Sciatic nerve (tissue), 2 donors: ENCODE measurements around the gene GOLGA6L10. TPM values are rescaled to one million over a fixed set of nuclear protein-coding genes. Genes with fewer than 3 reads are reported as not detected.
"Not testable (repeated sequence)": the region's sequence is repeated elsewhere in the genome, so short reads cannot be mapped to it uniquely, and the experiment has no call there.

Experiments used
- ATAC-seq: fragments of 200-7000 bp; cut with Tn5 transposase; one replicate; pipeline ENCODE4 v1.9.1; 2020; ENCODE audit warnings: mild to moderate bottlenecking, moderate library complexity
- DNase-seq: peaks from one replicate; pipeline ENCODE4 v3.0.0-alpha.2; 2020; ENCODE audit warnings: low spot score
- intact Hi-C: fragments of 100-400 bp; cut with DNase I; formaldehyde crosslinking; loops from one replicate; pipeline ENCODE4 v1.14.2; 2022
- total RNA-seq: library from RNA; stranded (reverse); fragmentation: NEBNext Ultra II Directional; extraction: Animal tissue kit (Norgen Biotek cat#: 25700); gene quantifications from one replicate; pipeline ENCODE4 v1.2.1, GENCODE V29; 2021
- donor health status: DM: no; HTN: no; CAD: no.
- donor health status: DM: no; HTN: no; CAD: no.

The GOLGA6L10 gene
- total RNA-seq, 1 donor from 2014 or later: 1.9 TPM

DNA sequence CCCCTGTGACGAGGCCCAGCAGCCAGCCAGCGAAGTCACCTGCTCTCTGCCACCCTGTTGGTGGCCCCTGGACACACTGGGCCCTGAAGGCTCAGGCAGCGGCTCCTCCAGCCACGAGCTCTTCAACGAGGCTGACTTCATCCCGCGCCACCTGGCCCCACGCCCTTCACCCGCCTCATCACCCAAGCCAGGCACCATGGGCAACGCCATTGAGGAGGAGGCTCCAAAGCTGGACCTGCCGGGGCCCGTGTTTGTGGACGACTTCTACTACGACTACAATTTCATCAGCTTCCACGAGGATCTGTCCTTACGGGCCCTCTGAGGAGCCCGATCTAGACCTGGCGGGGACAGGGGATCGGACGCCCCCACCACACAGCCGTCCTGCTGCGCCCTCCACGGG lies 22.4 kb downstream of the GOLGA6L10 start:
- DNase-seq, ATAC-seq, intact Hi-C loops: not testable (repeated sequence)

DNA sequence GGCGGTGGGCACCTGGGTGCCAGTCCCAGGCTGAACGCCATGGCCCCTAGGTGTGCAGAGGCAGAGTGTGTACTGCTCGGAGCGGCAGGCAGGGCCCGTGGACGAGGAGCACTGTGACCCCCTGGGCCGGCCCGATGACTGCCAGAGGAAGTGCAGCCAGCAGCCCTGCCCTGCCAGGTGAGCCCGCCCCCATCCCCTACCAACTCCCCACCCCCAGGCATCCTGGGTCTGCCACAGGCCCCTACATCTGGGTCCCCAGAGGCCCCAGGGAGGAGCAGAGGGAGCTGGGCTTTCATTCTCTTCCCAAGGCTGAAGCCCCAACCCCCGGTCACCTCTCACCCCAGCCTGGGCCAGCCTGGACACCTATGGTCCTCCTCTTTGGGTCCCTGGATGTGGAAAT lies 23.6 kb downstream of the GOLGA6L10 start:
- ATAC-seq, intact Hi-C loops, DNase-seq: not testable (repeated sequence)

- intact Hi-C loops, ATAC-seq, DNase-seq: not testable (repeated sequence)
Observed at GRCh38 chr15:82324831-82325230, 24.4 kb downstream of the GOLGA6L10 start.

GRCh38 chr15:82322488-82322887 lies 26.8 kb downstream of the GOLGA6L10 start:
- DNase-seq, ATAC-seq, intact Hi-C loops: not testable (repeated sequence)

DNA sequence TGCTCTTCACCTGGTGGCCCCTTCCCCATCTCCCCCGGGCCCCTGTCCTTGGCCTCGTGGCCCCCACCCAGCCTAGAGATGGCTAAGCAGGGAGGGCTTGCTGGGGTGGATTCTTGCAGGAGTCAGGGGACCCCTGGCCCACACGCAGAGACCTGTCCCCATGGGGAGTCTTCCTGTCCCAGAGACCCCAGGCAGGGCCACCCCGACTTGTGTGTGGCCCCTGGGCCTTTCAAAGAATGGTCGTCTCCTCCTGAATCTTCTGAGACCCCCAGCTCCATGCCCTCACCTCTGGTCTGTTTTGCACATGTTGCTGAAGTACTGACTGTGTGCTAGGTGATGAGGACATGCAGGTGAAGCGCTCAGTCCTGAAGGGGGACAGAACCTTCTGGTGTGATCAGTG lies 28.4 kb downstream of the GOLGA6L10 start:
- ATAC-seq, DNase-seq, intact Hi-C loops: not testable (repeated sequence)

DNA sequence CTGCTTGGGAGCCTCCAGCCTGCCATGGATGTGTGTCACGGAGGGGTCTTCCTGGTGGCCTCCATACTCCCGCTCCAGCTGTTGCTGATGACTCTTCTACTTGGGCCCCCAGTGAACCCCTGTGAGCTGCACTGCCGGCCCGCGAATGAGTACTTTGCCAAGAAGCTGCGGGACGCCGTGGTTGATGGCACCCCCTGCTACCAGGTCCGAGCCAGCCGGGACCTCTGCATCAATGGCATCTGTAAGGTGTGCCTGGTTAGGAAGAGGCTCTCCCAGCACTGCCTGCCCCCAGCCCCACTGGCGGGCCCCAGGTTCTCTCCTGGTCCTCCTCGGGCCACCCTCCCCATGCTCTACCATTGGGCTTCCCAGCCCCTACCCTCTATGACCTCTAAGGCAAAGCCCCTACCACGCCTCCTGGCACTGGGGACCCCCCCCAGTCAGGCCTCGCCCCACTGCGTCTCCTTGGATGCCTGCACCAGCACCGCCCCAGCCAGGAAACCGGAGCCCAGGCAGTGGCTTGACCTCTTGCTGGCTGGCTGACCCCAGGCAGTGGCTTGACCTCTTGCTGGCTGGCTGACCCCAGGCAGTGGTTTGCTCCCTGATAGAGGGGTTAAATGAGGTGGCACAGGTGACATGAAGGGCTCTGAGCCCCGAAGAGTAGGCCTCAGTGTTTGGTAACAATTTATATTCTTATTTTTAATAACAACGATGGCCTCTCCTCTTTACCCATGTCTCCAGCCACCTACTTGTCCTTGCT lies 29.6 kb downstream of the GOLGA6L10 start:
- DNase-seq, intact Hi-C loops, ATAC-seq: not testable (repeated sequence)

DNA sequence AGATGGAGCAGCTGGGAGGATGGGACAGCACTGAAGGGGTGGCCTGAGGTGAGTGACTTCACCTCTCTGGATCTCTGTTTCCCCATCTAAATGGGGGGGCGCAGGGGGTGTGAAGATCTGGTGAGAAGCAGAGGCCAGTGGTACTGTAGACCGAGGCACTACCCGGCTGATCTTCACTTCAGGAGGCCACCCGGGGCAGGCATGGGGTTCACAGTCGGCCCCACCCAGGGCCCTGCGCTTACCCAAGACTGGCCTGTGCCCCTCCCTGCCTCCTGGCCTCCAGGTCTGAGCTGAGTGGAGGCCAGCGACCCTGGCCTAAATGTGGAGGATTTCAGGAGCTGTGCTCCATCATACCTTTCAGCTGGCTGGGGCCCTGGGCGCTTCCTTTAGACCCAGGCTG lies 31.0 kb downstream of the GOLGA6L10 start:
- intact Hi-C loops, ATAC-seq, DNase-seq: not testable (repeated sequence)

DNA sequence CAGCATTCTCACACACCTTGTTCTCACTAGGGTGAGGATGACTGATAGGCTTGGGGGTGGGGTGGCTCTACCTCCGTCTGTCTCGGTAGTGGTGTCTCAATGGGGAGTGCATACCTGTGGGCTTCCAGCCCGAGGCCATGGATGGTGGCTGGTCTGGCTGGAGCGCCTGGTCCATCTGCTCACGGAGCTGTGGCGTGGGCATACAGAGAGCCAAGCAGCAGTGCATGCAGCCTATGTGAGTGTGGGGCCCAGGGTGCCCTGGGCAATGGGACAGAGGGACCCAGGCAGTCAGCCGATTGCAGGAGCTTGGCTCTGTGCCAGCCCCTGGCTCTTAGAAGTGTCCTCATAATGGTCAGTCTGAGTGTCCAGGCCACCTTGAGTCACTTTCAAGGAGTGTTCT lies 31.8 kb downstream of the GOLGA6L10 start:
- ATAC-seq, DNase-seq, intact Hi-C loops: not testable (repeated sequence)

GRCh38 chr15:82317091-82317489 lies 32.2 kb downstream of the GOLGA6L10 start:
- DNase-seq (no peak), ATAC-seq (no peak)
- intact Hi-C loops: no loop called here

DNA sequence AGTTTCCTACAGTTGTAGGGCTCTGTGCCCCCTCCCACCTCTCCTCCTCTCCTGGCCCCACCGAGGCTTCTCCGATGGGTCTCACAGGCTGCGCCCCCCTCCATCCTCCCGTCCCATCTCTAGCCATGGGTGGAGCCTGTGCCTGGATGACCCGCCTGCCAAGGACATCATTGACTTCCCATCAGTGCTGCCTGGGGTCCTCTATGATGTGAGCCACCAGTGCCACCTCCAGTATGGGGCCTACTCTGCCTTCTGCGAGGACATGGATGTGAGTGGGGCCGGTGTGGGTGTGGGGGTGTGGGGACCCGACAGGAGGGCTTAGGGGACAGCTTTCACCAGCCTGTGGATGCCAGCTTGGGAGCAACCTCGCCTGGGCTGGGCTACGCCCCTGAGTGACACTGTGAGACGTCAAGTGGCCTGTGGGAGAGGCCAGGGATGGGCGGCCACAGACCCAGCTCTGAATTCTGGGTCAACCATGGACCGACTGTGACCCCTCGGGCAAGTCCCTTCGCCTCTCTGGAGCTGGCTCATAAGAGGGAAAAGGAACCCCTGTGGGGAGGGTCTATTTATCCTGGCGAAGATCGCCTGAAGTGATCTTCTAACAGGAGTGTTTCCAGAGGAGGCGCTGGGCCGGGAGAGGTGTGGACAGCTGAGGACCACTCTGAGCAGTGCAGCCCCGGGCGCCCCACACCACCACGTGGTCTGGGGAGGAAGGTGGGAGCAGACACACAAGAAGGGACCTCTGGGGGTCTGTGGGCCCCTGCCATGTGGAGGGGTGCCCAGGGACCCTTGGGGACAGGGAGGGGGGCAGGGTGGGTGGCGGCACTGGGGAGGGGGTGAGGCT lies 32.8 kb downstream of the GOLGA6L10 start:
- intact Hi-C loops, ATAC-seq: not testable (repeated sequence)

GRCh38 chr15:82315519-82316246 lies 33.6 kb downstream of the GOLGA6L10 start:
- DNase-seq: peak; percentile 44
- ATAC-seq: no peak
- intact Hi-C loops: no loop called here

More for the DNA sequence above, 32.8 kb downstream of the GOLGA6L10 start:
- not testable (repeated sequence) for DNase-seq

DNA sequence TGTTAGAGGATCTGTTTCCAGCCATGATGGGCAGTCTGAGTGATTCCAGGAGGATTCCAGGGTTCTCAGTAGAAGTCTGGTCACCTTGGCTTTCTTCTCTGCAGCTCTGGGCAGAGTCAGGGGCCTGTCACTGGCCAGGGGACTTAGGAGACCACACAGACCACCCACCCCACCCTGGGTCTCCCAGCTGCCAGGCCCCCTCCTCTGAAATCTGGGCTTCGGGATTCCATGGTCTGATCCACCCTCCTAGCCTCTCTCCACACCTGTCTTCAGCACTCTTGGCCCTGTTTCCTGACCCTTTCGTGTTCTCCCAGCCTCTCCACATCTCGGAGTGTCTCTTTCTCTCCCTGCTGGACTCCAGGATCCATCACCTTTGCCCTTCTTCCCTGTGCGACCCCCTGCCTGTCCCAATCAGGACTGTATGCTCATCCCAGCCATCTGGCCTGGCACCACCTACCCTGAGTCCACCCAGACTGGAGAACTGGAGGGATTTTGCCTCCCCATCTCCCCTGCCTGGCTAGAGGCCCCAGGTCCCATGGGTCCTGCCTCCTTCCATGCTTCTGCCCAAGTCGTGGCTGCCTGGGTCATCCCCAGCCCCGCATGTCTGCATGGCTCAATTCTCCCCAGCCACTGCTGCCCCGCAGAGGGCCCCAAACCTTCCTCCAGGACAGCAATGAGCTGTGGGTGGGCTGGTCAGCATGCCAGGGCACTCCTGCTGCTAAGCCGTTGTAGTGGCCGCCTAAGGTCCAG lies 34.3 kb downstream of the GOLGA6L10 start:
- ATAC-seq: no peak
- intact Hi-C loops: no loop called here
- peak; percentile 22 for DNase-seq

DNA sequence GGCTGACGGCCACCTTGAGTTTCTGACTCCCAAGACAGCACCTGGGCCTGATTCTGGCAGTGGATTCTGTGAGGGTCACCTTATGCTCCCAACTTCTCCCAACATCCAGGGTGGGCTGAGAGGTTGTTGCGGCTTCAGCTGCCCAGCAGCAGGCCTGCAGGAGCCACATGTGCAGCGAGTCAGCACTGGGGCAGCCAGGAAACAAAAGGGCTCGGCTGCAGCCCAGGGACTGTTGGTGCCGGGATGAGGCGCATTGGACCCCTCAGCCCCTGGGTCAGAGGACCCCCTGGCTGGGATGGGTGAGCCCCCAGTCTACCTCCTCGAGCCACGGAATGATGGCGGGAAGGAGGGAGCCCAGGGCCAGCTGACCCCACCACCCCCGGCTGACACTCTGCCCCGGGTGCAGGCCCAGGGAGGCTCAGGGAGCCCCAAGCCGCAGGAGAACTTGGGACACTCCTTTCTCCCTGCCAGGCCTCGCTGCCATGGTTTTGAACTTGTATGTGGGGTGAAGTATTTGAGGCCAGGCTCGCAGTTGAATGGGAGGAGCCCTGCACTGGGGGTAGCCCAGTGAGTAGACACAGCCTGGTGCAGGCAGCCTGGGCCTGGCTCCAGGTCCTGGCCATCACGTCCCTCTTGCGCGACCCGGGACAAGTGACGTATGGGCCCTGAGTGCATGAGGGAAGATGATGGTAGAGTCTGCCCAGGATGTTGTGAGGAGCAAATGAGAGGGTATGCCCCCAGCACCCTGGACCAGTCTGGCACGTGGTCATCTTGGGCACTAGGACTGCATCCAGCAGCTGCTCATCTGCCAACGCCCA lies 35.1 kb downstream of the GOLGA6L10 start:
- intact Hi-C loops, ATAC-seq: not testable (repeated sequence)
- peak; percentile 28 for DNase-seq

- ATAC-seq (no peak), DNase-seq (no peak)
- intact Hi-C loops: no loop called here
Observed at GRCh38 chr15:82313446-82313845, 35.8 kb downstream of the GOLGA6L10 start.

DNA sequence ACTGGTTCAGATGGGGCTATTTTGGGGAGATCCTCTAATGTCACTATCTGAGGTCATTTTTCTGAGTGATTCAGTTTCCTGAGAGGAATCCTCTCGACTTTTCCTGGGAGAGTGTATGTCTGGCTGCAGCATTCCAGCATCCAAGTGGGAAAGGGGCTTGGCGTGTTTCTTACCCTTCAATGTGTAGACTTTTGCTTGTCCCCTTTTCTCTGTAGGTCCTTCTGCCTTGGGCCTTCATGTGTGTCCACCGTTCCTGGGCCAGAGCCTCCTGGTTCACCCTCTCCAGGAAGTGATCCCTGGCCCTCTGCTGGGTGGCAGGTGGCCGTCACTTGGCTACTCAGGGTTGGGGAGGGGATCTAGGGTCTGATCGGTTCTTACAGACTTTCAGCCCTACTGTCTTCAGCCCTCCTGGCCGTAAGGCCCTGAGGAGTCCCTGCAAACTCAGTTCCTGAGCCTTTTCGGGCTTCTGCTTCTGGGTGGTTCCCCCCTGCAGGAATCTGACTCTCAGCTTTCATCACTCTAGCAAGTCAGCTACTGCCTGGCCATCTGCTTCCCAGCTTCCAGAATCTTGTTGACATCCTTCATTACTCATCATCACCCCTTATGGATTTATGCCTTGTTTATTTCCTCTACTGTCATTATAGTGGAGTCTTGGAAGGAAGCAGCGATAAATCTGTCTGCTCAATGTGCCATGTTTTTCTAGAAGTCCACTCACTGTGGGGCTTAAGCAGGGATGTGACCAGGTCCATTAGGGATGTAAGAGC lies 36.5 kb downstream of the GOLGA6L10 start:
- intact Hi-C loops: no loop called here

DNA sequence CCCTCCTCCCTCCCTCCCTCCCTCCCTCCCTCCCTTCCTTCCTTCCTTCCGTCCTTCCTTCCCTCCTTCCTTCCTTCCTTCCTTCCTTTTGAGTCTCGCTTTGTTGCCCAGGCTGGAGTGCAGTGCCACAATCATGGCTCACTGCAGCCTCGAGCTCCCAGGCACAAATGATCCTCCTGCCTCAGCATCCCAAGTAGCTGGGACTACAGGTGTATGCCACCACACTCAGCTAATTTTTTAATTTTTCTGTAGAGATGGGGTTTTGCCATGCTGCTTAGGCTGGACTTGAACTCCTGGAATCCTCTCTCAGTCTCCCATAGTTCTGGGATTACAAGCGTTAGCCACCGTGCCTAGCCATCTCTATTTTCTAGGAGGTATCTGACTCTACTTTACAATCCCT lies 38.0 kb downstream of the GOLGA6L10 start:
- ATAC-seq, DNase-seq: not testable (repeated sequence)

More for the DNA sequence above, 36.5 kb downstream of the GOLGA6L10 start:
- ATAC-seq: no peak
- DNase-seq: peak; percentile 7

GRCh38 chr15:82309802-82310201 lies 39.5 kb downstream of the GOLGA6L10 start:
- DNase-seq: no peak
- intact Hi-C loops: no loop called here
- ATAC-seq: no peak

More for the DNA sequence above, 38.0 kb downstream of the GOLGA6L10 start:
- intact Hi-C loops: not testable (repeated sequence)
